ENCODE data around the gene EYA2.

GRCh38 chr20:47221036-47221625 is 326.5 kb downstream of the EYA2 start:
- TF ChIP-seq EZH2 (IDR thresholded peaks at IDR 0.05; ENCODE audit: insufficient read depth, poor library complexity, severe bottlenecking), result no peak
- TF ChIP-seq EZH2phosphoT487 (IDR thresholded peaks at IDR 0.05; ENCODE audit: insufficient read depth, low read depth), result no peak

Data from GM23248 (cell line).